Measurements from ENCODE around the gene ARHGAP8. TPM values are rescaled to one million over a fixed set of nuclear protein-coding genes. Genes with fewer than 3 reads are reported as not detected.
"Not testable (repeated sequence)": the region's sequence is repeated elsewhere in the genome, so short reads cannot be mapped to it uniquely, and the experiment has no call there.

The ARHGAP8 gene
- total and polyA plus RNA-seq, 2 donors (not counting 3 experiments of a cell fraction or from before 2014, with no cell fraction given): not detected

GRCh38 chr22:44850946-44851345 lies 98.6 kb downstream of the ARHGAP8 start:
- ChIA-PET CTCF (no interaction called here), POLR2A (interaction anchor here (0.7 kb wide), 1 partner anchor 67 kb away, joined by 7 read pairs; no protein-coding TSS in a partner anchor)
- no peak overlapping the region for H3K9ac ChIP-seq (replicated peaks; ENCODE audit: extremely low read depth, insufficient read depth, low read length)
- H3K27ac ChIP-seq (ENCODE audit: insufficient read depth, low read depth, low read length): no peak overlapping the region
- no peak overlapping the region for H2AFZ ChIP-seq (ENCODE audit: low read depth, low read length)
- H3K79me2 ChIP-seq (ENCODE audit: control insufficient read depth, insufficient read depth, low read length): no peaks in the 10 kb centered on the region
- H3K9me1 ChIP-seq (replicated peaks; ENCODE audit: control insufficient read depth, extremely low read depth, insufficient read depth, low read length): no peaks in the 10 kb centered on the region
- FAIRE-seq: no peak
- dilution Hi-C loops (cut with MboI; ENCODE audit: extremely low pct_ligation_motif_present, low sequenced_read_pairs): no loop called here
- no TSS peak for BruUV-seq (replicated peaks)
- no peaks in the 10 kb centered on the region for H3K4me1 ChIP-seq (ENCODE audit: control insufficient read depth, extremely low read depth, insufficient read depth, low read length)
- H3K4me3 ChIP-seq (replicated peaks in 1 of 3; ENCODE audit: insufficient read depth in 1 of 3, low read depth in 1 of 3, low read length in 3 of 3): no peak overlapping the region
- no peaks in the 10 kb centered on the region for H3K36me3 ChIP-seq (ENCODE audit: control insufficient read depth in 2 of 2, extremely low read depth in 1 of 2, insufficient read depth in 2 of 2, low read length in 2 of 2)
- no peak overlapping the region for H3K4me2 ChIP-seq (ENCODE audit: insufficient read depth, low read length)
- intact Hi-C loops (cut with micrococcal nuclease): no loop called here
- no peak for TF ChIP-seq CTCF (IDR thresholded peaks at IDR 0.05; ENCODE audit: extremely low read depth in 1 of 2, insufficient read depth in 1 of 2, low read depth in 1 of 2, low read length in 2 of 2)
- no peak for DNase-seq (ENCODE audit: low read depth, low spot score)
- H3K27me3 ChIP-seq (ENCODE audit: control insufficient read depth in 2 of 2, insufficient read depth in 2 of 2, low read length in 2 of 2): no peaks in the 10 kb centered on the region
- no peaks in the 10 kb centered on the region for H3K9me3 ChIP-seq (replicated peaks; ENCODE audit: control insufficient read depth, insufficient read depth, low read length)
- no peaks in the 10 kb centered on the region for H4K20me1 ChIP-seq (replicated peaks; ENCODE audit: control insufficient read depth, extremely low read depth, insufficient read depth, low read length)

GRCh38 chr22:44854641-44855040 lies 102.3 kb downstream of the ARHGAP8 start:
- H3K4me2 ChIP-seq (ENCODE audit: insufficient read depth, low read length); BruUV-seq (replicated peaks); dilution Hi-C loops (cut with MboI; ENCODE audit: extremely low pct_ligation_motif_present, low sequenced_read_pairs); H3K4me3 ChIP-seq (replicated peaks in 1 of 3; ENCODE audit: insufficient read depth in 1 of 3, low read depth in 1 of 3, low read length in 3 of 3); FAIRE-seq; H3K27ac ChIP-seq (ENCODE audit: insufficient read depth, low read depth, low read length); H3K4me1 ChIP-seq (ENCODE audit: control insufficient read depth, extremely low read depth, insufficient read depth, low read length); H3K27me3 ChIP-seq (ENCODE audit: control insufficient read depth in 2 of 2, insufficient read depth in 2 of 2, low read length in 2 of 2); H4K20me1 ChIP-seq (replicated peaks; ENCODE audit: control insufficient read depth, extremely low read depth, insufficient read depth, low read length); H3K9me3 ChIP-seq (replicated peaks; ENCODE audit: control insufficient read depth, insufficient read depth, low read length); H3K36me3 ChIP-seq (ENCODE audit: control insufficient read depth in 2 of 2, extremely low read depth in 1 of 2, insufficient read depth in 2 of 2, low read length in 2 of 2); DNase-seq (ENCODE audit: low read depth, low spot score); intact Hi-C loops (cut with micrococcal nuclease); H3K9me1 ChIP-seq (replicated peaks; ENCODE audit: control insufficient read depth, extremely low read depth, insufficient read depth, low read length); H3K79me2 ChIP-seq (ENCODE audit: control insufficient read depth, insufficient read depth, low read length); POLR2A ChIA-PET; H3K9ac ChIP-seq (replicated peaks; ENCODE audit: extremely low read depth, insufficient read depth, low read length); CTCF ChIA-PET; H2AFZ ChIP-seq (ENCODE audit: low read depth, low read length): not testable (repeated sequence)
